GM19193 (cell line): Measurements from ENCODE around the gene SLC6A8.

Experiments
- POLR2A ChIP-seq: IDR thresholded peaks from 4 replicates; pipeline ENCODE4 v1.6.1; 2011; ENCODE audit not compliant: insufficient read depth, insufficient read length; ENCODE audit errors: extremely low read depth

SLC6A8 gene

GRCh38 chrX:153744210-153745066 lies 56.7 kb downstream of the SLC6A8 start:
- no peak for TF ChIP-seq POLR2A
